ENCODE measurements around the gene PACRG. TPM values are rescaled to one million over a fixed set of nuclear protein-coding genes. Genes with fewer than 3 reads are reported as not detected.

Gene PACRG
- polyA plus RNA-seq, 1 donor from 2014 or later: 16.6 TPM

DNA sequence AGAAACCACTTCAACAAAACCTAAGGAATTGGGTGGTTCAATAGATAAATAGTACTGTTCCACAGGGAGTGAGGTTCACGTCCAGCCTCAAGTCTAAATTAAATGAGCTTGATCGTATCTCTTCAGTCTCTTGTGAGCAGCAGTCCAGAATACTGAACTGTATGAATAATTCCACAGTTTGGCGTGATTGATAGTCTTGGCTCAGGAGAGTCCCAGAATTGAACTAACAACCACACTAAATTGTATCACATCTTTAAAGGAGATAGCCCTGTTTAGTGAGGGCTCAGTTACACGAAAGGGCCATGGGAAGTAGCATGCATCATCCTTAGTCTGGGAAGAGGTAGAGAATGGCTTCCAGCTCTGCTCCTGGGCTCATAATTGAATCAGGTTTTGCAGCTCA, 224.6 kb downstream of the PACRG start:
- TF ChIP-seq, protein P1, sequence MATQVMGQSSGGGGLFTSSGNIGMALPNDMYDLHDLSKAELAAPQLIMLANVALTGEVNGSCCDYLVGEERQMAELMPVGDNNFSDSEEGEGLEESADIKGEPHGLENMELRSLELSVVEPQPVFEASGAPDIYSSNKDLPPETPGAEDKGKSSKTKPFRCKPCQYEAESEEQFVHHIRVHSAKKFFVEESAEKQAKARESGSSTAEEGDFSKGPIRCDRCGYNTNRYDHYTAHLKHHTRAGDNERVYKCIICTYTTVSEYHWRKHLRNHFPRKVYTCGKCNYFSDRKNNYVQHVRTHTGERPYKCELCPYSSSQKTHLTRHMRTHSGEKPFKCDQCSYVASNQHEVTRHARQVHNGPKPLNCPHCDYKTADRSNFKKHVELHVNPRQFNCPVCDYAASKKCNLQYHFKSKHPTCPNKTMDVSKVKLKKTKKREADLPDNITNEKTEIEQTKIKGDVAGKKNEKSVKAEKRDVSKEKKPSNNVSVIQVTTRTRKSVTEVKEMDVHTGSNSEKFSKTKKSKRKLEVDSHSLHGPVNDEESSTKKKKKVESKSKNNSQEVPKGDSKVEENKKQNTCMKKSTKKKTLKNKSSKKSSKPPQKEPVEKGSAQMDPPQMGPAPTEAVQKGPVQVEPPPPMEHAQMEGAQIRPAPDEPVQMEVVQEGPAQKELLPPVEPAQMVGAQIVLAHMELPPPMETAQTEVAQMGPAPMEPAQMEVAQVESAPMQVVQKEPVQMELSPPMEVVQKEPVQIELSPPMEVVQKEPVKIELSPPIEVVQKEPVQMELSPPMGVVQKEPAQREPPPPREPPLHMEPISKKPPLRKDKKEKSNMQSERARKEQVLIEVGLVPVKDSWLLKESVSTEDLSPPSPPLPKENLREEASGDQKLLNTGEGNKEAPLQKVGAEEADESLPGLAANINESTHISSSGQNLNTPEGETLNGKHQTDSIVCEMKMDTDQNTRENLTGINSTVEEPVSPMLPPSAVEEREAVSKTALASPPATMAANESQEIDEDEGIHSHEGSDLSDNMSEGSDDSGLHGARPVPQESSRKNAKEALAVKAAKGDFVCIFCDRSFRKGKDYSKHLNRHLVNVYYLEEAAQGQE (IDR thresholded peaks at IDR 0.05; ENCODE audit: borderline replicate concordance): no peak
- TF ChIP-seq, protein P2, sequence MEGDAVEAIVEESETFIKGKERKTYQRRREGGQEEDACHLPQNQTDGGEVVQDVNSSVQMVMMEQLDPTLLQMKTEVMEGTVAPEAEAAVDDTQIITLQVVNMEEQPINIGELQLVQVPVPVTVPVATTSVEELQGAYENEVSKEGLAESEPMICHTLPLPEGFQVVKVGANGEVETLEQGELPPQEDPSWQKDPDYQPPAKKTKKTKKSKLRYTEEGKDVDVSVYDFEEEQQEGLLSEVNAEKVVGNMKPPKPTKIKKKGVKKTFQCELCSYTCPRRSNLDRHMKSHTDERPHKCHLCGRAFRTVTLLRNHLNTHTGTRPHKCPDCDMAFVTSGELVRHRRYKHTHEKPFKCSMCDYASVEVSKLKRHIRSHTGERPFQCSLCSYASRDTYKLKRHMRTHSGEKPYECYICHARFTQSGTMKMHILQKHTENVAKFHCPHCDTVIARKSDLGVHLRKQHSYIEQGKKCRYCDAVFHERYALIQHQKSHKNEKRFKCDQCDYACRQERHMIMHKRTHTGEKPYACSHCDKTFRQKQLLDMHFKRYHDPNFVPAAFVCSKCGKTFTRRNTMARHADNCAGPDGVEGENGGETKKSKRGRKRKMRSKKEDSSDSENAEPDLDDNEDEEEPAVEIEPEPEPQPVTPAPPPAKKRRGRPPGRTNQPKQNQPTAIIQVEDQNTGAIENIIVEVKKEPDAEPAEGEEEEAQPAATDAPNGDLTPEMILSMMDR (IDR thresholded peaks at IDR 0.05; ENCODE audit: poor library complexity, severe bottlenecking): no peak
- TF ChIP-seq EZH2 (IDR thresholded peaks at IDR 0.05; ENCODE audit: borderline replicate concordance, insufficient read depth, low read length, poor library complexity, severe bottlenecking) (no peak), EP300 (conservative IDR thresholded peaks at IDR 0.05; ENCODE audit: poor library complexity, severe bottlenecking) (no peak), RAD21 (conservative IDR thresholded peaks at IDR 0.05) (no peak), TAF1 (IDR thresholded peaks at IDR 0.05; ENCODE audit: low read depth) (no peak), SMC3 (conservative IDR thresholded peaks at IDR 0.05; ENCODE audit: poor library complexity) (no peak), POLR2AphosphoS5 (IDR thresholded peaks at IDR 0.05) (no peak), MXI1 (conservative IDR thresholded peaks at IDR 0.05; ENCODE audit: poor library complexity, severe bottlenecking) (no peak)

DNA sequence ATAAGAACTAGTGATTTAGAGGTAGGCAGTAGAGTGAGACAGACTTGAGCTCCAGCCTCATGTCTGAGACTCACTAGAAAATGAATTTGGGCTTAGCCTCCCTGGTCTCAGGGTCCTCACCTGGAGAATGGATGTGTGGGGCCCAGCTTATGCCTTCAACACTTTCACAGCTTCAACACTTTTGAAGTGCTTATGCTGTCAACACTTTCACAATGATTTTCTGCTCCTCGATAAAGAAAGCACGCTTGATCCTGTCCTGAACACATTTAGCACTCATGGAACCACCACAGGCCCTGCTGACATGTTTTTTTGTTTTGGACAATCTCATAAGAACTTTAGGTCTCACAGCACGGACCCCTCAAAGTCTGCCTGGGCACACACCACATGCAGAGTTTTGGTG, 229.3 kb downstream of the PACRG start:
- H3F3A ChIP-seq (ENCODE audit: insufficient read depth, low read length, poor library complexity, severe bottlenecking): no peaks in the 10 kb centered on the region
- TF ChIP-seq, protein P1 (IDR thresholded peaks at IDR 0.05; ENCODE audit: borderline replicate concordance): no peak
- TF ChIP-seq EP300 (conservative IDR thresholded peaks at IDR 0.05; ENCODE audit: poor library complexity, severe bottlenecking): no peak
- no peak for TF ChIP-seq TAF1 (IDR thresholded peaks at IDR 0.05; ENCODE audit: low read depth)
- TF ChIP-seq RAD21 (conservative IDR thresholded peaks at IDR 0.05): no peak
- TF ChIP-seq POLR2AphosphoS5 (IDR thresholded peaks at IDR 0.05): no peak
- no peak for TF ChIP-seq SMC3 (conservative IDR thresholded peaks at IDR 0.05; ENCODE audit: poor library complexity)
- TF ChIP-seq EZH2 (IDR thresholded peaks at IDR 0.05; ENCODE audit: borderline replicate concordance, insufficient read depth, low read length, poor library complexity, severe bottlenecking): no peak
- TF ChIP-seq, protein P2 (IDR thresholded peaks at IDR 0.05; ENCODE audit: poor library complexity, severe bottlenecking): no peak
- TF ChIP-seq MXI1 (conservative IDR thresholded peaks at IDR 0.05; ENCODE audit: poor library complexity, severe bottlenecking): no peak

More for the DNA sequence above, 224.6 kb downstream of the PACRG start:
- Histone ChIP-seq H3K4me2 (ENCODE audit: low read length) (no peak overlapping the region), H2AFZ (ENCODE audit: low read depth, low read length) (no peak overlapping the region), H3K4me3 (ENCODE audit: low read length) (no peak overlapping the region), H4K20me1 (ENCODE audit: insufficient read depth) (no peaks in the 10 kb centered on the region), H3K9ac (ENCODE audit: low read length) (no peak overlapping the region), H3K9me2 (ENCODE audit: insufficient read depth, low read length) (no peaks in the 10 kb centered on the region), H3F3A (ENCODE audit: insufficient read depth, low read length, poor library complexity, severe bottlenecking) (no peaks in the 10 kb centered on the region), H3K27me3 (ENCODE audit: insufficient read depth, low read depth, low read length) (no peaks in the 10 kb centered on the region), H3K36me3 (ENCODE audit: insufficient read depth, low read length) (no peaks in the 10 kb centered on the region), H3K79me2 (replicated peaks; ENCODE audit: insufficient read depth, low read length) (no peaks in the 10 kb centered on the region), H3K9me3 (ENCODE audit: low read length) (no peaks in the 10 kb centered on the region), H3K27ac (ENCODE audit: low read length) (no peak overlapping the region)

More for the DNA sequence above, 229.3 kb downstream of the PACRG start:
- no peaks in the 10 kb centered on the region for H3K79me2 ChIP-seq (replicated peaks; ENCODE audit: insufficient read depth, low read length)
- H3K4me3 ChIP-seq (ENCODE audit: low read length): no peak overlapping the region
- H4K20me1 ChIP-seq (ENCODE audit: insufficient read depth): no peaks in the 10 kb centered on the region
- no peak overlapping the region for H3K9ac ChIP-seq (ENCODE audit: low read length)
- H3K9me2 ChIP-seq (ENCODE audit: insufficient read depth, low read length): no peaks in the 10 kb centered on the region
- H2AFZ ChIP-seq (ENCODE audit: low read depth, low read length): no peak overlapping the region
- H3K9me3 ChIP-seq (ENCODE audit: low read length): no peaks in the 10 kb centered on the region
- no peaks in the 10 kb centered on the region for H3K36me3 ChIP-seq (ENCODE audit: insufficient read depth, low read length)
- H3K27ac ChIP-seq (ENCODE audit: low read length): no peak overlapping the region
- no peaks in the 10 kb centered on the region for H3K27me3 ChIP-seq (ENCODE audit: insufficient read depth, low read depth, low read length)
- H3K4me2 ChIP-seq (ENCODE audit: low read length): no peak overlapping the region

All from neural cell (in vitro differentiated cells).